Keratinocyte (primary cell): ENCODE measurements around the gene PFKFB3. TPM values are rescaled to one million over a fixed set of nuclear protein-coding genes. Genes with fewer than 3 reads are reported as not detected.

Experiments used
- DNase-seq: peaks from one replicate; pipeline ENCODE4 v3.0.0-alpha.2; 2011; ENCODE audit warnings: low read depth, missing footprints, low spot score
- FAIRE-seq: peaks from 2 replicates; lab custom pipeline; 2011; peaks lifted over from hg19 to GRCh38; lab: Jason Lieb, UNC
- H2AFZ ChIP-seq: 2 replicates; pipeline ENCODE4 v1.6.0; 2012; ENCODE audit warnings: low read length, control low read depth, inconsistent platforms; ENCODE audit not compliant: control insufficient read depth
- H3K27ac ChIP-seq: 2 replicates; pipeline ENCODE4 v1.5.1; 2011; ENCODE audit warnings: low read length; ENCODE audit not compliant: control insufficient read depth, insufficient read depth
- H3K27me3 ChIP-seq: 3 replicates; pipeline ENCODE4 v1.6.0; 2011; ENCODE audit warnings: low read length; ENCODE audit not compliant: control insufficient read depth, insufficient read depth; ENCODE audit errors: extremely low read depth
- H3K36me3 ChIP-seq, 2 experiments: 2 replicates in 1 of 2; 3 replicates in 1 of 2; pipeline ENCODE4 v1.5.1; 2011; ENCODE audit warnings: low read length in 2 of 2, mild to moderate bottlenecking in 1 of 2; ENCODE audit not compliant: control insufficient read depth in 2 of 2, insufficient read depth in 2 of 2; ENCODE audit errors: extremely low read depth in 1 of 2
- H3K4me1 ChIP-seq: 3 replicates; pipeline ENCODE4 v1.5.1; 2011; ENCODE audit warnings: low read length; ENCODE audit not compliant: control insufficient read depth, insufficient read depth; ENCODE audit errors: extremely low read depth
- H3K4me2 ChIP-seq: 3 replicates; pipeline ENCODE4 v1.6.0; 2011; ENCODE audit warnings: low read depth, low read length; ENCODE audit not compliant: control insufficient read depth, insufficient read depth; ENCODE audit errors: extremely low read depth
- H3K4me3 ChIP-seq, 3 experiments: fragments of 200-600 bp in 1 of 3; sonication (generic) in 1 of 3; 2 replicates in 2 of 3; 3 replicates in 1 of 3; pipeline ENCODE4 v1.5.1; 2011 to 2016; ENCODE audit warnings: low read length in 3 of 3, mild to moderate bottlenecking in 3 of 3, control low read depth in 2 of 3, inconsistent platforms in 1 of 3, low read depth in 1 of 3, mixed read lengths in 1 of 3, mixed run types in 1 of 3, moderate library complexity in 1 of 3; ENCODE audit not compliant: control insufficient read depth in 2 of 3, insufficient read depth in 2 of 3; ENCODE audit errors: extremely low read depth in 1 of 3
- H3K79me2 ChIP-seq: 2 replicates; pipeline ENCODE4 v1.6.0; 2012; ENCODE audit warnings: low read length; ENCODE audit not compliant: control insufficient read depth, insufficient read depth
- H3K9ac ChIP-seq: 3 replicates; pipeline ENCODE4 v1.6.0; 2011; ENCODE audit warnings: low read length; ENCODE audit not compliant: control insufficient read depth, insufficient read depth; ENCODE audit errors: extremely low read depth
- H3K9me1 ChIP-seq: 3 replicates; pipeline ENCODE4 v1.6.0; 2011; ENCODE audit warnings: low read length; ENCODE audit not compliant: control insufficient read depth, insufficient read depth; ENCODE audit errors: extremely low read depth
- H3K9me3 ChIP-seq: 2 replicates; pipeline ENCODE4 v1.5.1; 2012; ENCODE audit warnings: low read depth, low read length; ENCODE audit not compliant: control insufficient read depth
- H4K20me1 ChIP-seq: 3 replicates; pipeline ENCODE4 v1.6.0; 2011; ENCODE audit warnings: low read length; ENCODE audit not compliant: control insufficient read depth, insufficient read depth; ENCODE audit errors: extremely low read depth
- EZH2 ChIP-seq: IDR thresholded peaks from one replicate; pipeline ENCODE4 v1.6.1; 2012; ENCODE audit warnings: inconsistent platforms, mild to moderate bottlenecking, low read length, moderate library complexity
- dilution Hi-C: fragments of 300-500 bp; cut with MboI; formaldehyde crosslinking; loops from one replicate; pipeline ENCODE4 v1.7.0; 2020; ENCODE audit warnings: low sequenced_read_pairs; ENCODE audit not compliant: extremely low pct_ligation_motif_present
- polyA plus RNA-seq, 5 experiments: library from polyadenylated mRNA; depleted of rRNA in 3 of 5; stranded (reverse) in 3 of 5; stranded (forward) in 1 of 5; unstranded in 1 of 5; fragments of >200 nt; gene quantifications; 1 replicate in 1 of 5; 2 replicates in 3 of 5; 3 replicates in 1 of 5; pipeline versions ENCODE4 v1.2.1 to v1.2.3, GENCODE V29; 2011 to 2012; ENCODE audit warnings: missing spikeins in 2 of 5, low read depth in 1 of 5, low replicate concordance in 1 of 5
- TF ChIP-seq, protein P1 (sequence below), 3 experiments: IDR thresholded peaks in 1 of 3; conservative IDR thresholded peaks in 1 of 3; optimal IDR thresholded peaks in 1 of 3; 2 replicates in 2 of 3; 3 replicates in 1 of 3; pipeline versions ENCODE3 to v1.5.1; 2011; ENCODE audit warnings: low read length in 3 of 3, mild to moderate bottlenecking in 3 of 3, moderate library complexity in 2 of 3, control low read depth in 1 of 3, inconsistent platforms in 1 of 3; ENCODE audit not compliant: insufficient read depth in 2 of 3; ENCODE audit errors: extremely low read depth in 1 of 3

The PFKFB3 gene
- polyA plus RNA-seq, 1 donor (not counting 4 experiments of a cell fraction or from before 2014, with no cell fraction given) = 18.6 TPM

DNA sequence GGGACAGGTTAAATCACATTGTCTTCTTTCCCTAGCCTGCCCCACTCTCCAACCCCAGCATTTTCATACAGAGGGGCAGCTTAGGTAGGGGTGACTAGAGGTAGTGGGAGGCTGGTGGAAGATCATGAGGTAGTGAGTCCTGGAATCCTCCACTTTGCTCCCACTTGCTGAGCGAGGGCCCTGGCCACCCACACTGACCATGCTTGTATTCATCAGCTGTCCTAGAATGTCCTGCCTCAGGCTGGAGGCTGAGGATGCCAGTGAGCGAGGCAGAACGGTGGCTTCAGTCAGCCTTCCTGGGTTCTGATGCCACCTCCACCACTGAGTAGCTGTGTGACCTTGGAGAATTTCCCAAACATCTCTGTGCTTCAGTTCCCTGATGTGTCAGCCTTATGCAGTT lies 34.6 kb upstream of the PFKFB3 start:
- H3K9me1 ChIP-seq = no peaks in the 10 kb centered on the region
- H3K9me3 ChIP-seq = no peaks in the 10 kb centered on the region
- peaks cover 13% of the 10 kb centered on the region for H3K4me1 ChIP-seq
- FAIRE-seq = no peak
- H3K9ac ChIP-seq = no peak overlapping the region
- H3K36me3 ChIP-seq = peaks cover 2 to 15% of the 10 kb centered on the region in 2 experiments
- TF ChIP-seq, protein P1, sequence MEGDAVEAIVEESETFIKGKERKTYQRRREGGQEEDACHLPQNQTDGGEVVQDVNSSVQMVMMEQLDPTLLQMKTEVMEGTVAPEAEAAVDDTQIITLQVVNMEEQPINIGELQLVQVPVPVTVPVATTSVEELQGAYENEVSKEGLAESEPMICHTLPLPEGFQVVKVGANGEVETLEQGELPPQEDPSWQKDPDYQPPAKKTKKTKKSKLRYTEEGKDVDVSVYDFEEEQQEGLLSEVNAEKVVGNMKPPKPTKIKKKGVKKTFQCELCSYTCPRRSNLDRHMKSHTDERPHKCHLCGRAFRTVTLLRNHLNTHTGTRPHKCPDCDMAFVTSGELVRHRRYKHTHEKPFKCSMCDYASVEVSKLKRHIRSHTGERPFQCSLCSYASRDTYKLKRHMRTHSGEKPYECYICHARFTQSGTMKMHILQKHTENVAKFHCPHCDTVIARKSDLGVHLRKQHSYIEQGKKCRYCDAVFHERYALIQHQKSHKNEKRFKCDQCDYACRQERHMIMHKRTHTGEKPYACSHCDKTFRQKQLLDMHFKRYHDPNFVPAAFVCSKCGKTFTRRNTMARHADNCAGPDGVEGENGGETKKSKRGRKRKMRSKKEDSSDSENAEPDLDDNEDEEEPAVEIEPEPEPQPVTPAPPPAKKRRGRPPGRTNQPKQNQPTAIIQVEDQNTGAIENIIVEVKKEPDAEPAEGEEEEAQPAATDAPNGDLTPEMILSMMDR (optimal IDR thresholded peaks at IDR 0.05 in 1 of 3, IDR thresholded peaks at IDR 0.05 in 1 of 3, conservative IDR thresholded peaks at IDR 0.05 in 1 of 3; ENCODE audit: extremely low read depth in 1 of 3, insufficient read depth in 2 of 3, low read length in 3 of 3) = no peak
- no peak for TF ChIP-seq EZH2
- dilution Hi-C loops = no loop called here
- peaks cover 6% of the 10 kb centered on the region for H4K20me1 ChIP-seq
- H3K27me3 ChIP-seq = no peaks in the 10 kb centered on the region
- H3K27ac ChIP-seq = no peak overlapping the region
- no peak for DNase-seq
- no peak overlapping the region for H2AFZ ChIP-seq
- no peak overlapping the region for H3K4me3 ChIP-seq
- no peak overlapping the region for H3K4me2 ChIP-seq
- peaks cover 77% of the 10 kb centered on the region for H3K79me2 ChIP-seq

DNA sequence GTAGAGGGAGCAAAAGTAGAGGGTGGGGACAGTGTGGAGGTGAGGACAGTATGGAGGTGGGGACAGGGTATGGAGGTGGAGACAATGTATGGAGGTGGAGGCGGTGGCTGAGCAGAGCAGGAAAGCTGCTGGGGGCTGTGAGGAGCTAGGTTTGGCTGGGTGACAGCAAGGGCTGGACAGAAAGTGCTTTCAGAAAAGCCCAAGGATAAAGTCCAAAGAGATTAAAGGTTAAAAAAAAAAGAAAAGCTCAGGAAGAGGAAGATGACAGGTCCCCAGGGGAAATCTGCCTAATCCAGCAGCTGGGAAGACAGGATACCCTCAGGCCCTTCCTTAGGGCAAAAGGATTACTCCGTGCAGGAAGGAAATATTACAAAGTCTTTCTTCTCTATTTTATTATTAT lies 32.1 kb upstream of the PFKFB3 start:
- H3K4me3 ChIP-seq = no peak overlapping the region
- no peak for TF ChIP-seq EZH2
- TF ChIP-seq, protein P1 (optimal IDR thresholded peaks at IDR 0.05 in 1 of 3, IDR thresholded peaks at IDR 0.05 in 1 of 3, conservative IDR thresholded peaks at IDR 0.05 in 1 of 3; ENCODE audit: extremely low read depth in 1 of 3, insufficient read depth in 2 of 3, low read length in 3 of 3) = no peak
- dilution Hi-C loops = no loop called here
- no peak overlapping the region for H3K4me2 ChIP-seq
- H3K4me1 ChIP-seq = peaks cover under 1% of the 10 kb centered on the region
- no peak for DNase-seq
- H2AFZ ChIP-seq = no peak overlapping the region
- H3K27ac ChIP-seq = no peak overlapping the region
- H4K20me1 ChIP-seq = peaks cover 10% of the 10 kb centered on the region
- H3K9ac ChIP-seq = no peak overlapping the region
- no peak for FAIRE-seq
- H3K79me2 ChIP-seq = peaks cover 73% of the 10 kb centered on the region
- no peaks in the 10 kb centered on the region for H3K27me3 ChIP-seq
- H3K9me3 ChIP-seq = no peaks in the 10 kb centered on the region
- H3K9me1 ChIP-seq = peaks cover 3% of the 10 kb centered on the region
- H3K36me3 ChIP-seq = peaks cover 2 to 15% of the 10 kb centered on the region in 2 experiments
